GM18507 (cell line): ENCODE measurements around the gene SORL1-AS1.
A peak's percentile ranks its signal among the peaks of the same experiment; 100 is the strongest.
"Not testable (repeated sequence)": the region's sequence is repeated elsewhere in the genome, so short reads cannot be mapped to it uniquely, and the experiment has no call there.

Source experiments
- DNase-seq: peaks from one replicate; pipeline ENCODE4 v3.0.0; 2011; ENCODE audit warnings: low read depth; ENCODE audit not compliant: insufficient read length; ENCODE audit errors: extremely low spot score
- FAIRE-seq: peaks from 2 replicates; lab custom pipeline; 2011; peaks lifted over from hg19 to GRCh38; lab: Jason Lieb, UNC

The SORL1-AS1 gene

DNA sequence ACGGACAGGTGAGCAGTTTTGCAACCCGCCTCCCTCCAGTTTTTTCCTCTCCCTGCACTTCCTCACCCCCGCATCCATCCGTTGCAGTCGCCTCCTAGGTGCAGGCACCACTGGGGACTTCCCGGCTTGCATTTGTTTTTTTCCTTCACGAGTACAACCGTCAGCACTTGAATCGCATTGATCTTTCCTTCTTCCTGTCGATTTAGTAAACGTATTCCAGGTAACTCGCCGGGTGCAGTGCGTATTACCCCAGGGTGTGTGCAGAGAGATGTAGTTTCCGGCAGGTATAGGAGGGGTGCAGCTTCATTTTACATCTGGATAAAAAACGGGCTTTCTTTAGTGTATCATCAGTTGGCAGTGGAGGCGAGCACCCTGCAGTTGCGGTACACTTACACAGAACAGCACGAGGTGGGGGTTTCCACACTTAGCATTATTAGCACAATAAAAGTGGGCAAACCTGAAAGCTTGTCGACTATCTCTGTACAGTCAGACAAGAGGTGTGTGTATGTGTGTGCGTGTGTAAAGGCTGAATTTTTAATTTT is at the start of gene SORL1-AS1:
Gene SORL1-AS1 (minus strand): TSS at position 359 of the 542 bp plus-strand sequence.
- FAIRE-seq = peak; percentile 86
- DNase-seq = no peak

GRCh38 chr11:121500717-121501116 is 48.0 kb upstream of the SORL1-AS1 start:
- no peak for FAIRE-seq
- no peak for DNase-seq

GRCh38 chr11:121500275-121500674 is 47.5 kb upstream of the SORL1-AS1 start:
- FAIRE-seq = no peak
- DNase-seq = no peak

DNA sequence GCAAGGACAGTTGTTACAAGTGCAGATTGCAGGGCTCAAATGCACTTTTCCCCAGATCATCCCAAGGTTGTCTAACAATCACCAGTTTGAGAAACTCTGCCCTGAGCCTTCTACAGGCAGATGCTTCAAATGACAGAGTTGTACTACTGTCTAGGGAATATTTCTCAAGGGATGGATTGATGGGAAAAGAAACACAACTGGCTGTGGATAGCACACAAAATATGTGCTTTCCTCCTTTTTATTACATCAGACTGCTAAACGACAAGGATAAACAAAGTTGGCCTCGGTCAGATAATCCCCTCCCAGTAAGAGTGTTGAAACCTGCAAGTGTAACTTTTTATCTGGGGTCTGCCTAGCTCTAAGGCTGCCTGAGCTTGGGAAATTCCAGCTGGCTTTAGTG is 46.6 kb upstream of the SORL1-AS1 start:
- DNase-seq = no peak
- FAIRE-seq = no peak

- FAIRE-seq = no peak
These were observed 44.6 kb upstream of the SORL1-AS1 start for GRCh38 chr11:121497176-121497998.

DNA sequence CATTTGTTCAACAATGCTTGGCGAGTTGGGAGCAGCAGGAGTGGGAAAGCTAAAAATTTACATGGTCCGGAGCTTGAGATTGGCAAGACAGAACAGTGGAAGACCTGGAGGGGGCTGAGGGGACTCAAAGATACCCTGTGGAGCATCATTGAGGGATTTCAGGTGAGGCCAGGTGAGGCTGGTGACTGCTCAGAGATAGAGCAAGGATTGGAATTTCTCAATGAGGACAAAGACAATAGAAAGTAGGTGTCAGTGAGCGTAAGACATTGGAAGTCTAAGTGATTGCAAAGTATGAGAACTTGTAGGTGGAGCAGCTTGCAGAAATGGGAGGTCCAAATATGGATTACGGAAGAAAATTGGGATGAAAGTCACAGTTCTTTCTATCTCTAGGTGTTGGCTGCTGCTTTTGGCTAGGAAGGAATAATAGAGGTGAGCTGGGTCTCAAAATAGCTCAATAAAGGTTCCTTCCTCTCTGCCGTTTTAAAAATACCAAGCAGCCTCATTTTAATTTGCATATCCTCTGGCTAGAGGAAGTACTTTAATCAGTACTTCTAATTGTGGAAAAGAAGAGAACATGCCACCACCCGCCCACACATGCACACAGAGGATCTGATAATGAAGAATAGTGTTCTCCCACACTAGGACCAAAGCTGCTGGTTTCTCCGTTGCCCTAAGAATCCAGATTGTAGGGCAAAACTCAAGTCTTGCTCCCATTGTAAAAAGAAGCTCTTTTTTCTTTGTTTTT is 41.8 kb upstream of the SORL1-AS1 start:
- DNase-seq = no peak
- FAIRE-seq = peak; percentile 93

More at GRCh38 chr11:121497176-121497998, 44.6 kb upstream of the SORL1-AS1 start:
- no peak for DNase-seq

GRCh38 chr11:121489823-121490222 is 37.1 kb upstream of the SORL1-AS1 start:
- FAIRE-seq (no peak), DNase-seq (no peak)

GRCh38 chr11:121488641-121489040 is 35.9 kb upstream of the SORL1-AS1 start:
- FAIRE-seq = no peak
- DNase-seq = no peak

DNA sequence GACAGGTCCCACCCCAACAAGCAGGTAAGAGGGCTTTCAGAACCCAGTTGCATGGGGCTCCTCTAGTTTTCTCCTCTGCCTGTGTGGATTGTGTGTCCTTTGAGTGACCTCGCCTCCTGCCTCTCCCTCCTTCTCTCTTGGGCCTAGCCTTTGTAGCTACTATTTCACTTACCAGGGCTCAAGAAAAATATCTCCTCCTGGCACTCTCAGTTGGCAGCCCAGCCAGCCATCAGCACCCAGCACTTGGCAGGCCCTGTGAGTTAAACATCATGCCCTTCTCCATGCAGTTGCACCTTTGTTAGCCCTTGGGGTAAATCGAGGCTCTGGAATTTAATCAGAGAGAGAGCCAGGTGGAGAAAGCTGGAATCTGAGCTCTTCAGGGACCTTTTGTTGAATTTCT is 35.4 kb upstream of the SORL1-AS1 start:
- no peak for DNase-seq
- no peak for FAIRE-seq

GRCh38 chr11:121487191-121487590 is 34.4 kb upstream of the SORL1-AS1 start:
- FAIRE-seq = no peak
- no peak for DNase-seq

DNA sequence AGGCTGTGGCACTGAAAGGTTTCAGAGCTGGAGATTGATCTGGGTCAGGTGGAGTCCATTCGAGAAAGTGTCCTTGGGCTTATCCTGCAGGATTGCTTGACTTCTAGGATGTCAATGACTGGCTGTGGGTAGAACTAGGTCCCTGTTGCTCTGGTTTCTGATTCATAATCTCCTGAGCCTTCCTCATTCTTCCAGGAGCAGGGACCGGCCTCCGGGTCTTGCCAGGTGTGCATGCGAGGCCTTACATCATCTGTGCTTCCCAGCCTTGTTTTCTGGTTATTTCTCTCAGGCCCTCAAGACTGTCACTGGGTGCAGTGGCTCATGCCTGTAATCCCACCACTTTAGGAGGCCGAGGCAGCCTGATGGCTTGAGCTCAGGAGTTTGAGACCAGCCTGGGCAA is 33.3 kb upstream of the SORL1-AS1 start:
- DNase-seq (no peak), FAIRE-seq (no peak)

GRCh38 chr11:121485216-121485615 is 32.4 kb upstream of the SORL1-AS1 start:
- DNase-seq (no peak), FAIRE-seq (no peak)

DNA sequence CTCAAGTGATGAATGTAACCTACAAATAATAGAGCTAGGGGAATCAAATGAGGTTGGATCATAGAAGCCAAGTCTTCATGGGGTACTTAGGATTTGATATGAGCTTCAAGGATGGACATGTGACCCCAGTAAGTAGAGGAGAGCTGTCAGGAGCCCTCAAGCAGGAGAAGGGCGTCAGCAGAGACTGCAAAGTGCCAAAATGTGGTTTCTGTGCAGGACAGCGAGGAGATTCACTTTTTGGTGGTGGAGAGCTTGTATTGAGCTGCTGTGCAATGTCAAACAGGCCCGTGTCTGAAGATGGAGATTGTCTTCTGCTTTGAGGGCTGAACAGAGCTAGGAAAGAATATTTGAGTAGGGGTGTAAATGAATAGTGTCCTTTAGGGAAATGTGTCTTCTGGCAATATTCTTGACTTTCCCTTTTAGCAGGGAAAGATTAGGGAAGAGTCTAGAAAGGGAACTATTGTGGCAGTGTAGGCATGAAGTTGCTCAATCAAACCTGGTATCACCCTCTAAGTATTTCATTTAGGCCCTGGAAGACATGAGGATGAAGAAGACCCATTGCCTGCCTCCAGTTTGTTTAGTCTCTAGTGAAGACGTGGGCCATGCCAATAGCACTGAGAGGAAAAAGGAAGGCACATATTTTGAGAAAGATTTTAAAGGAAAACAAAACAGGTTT is 31.2 kb upstream of the SORL1-AS1 start:
- DNase-seq (no peak), FAIRE-seq (peak; percentile 31)

GRCh38 chr11:121482231-121483129 is 29.7 kb upstream of the SORL1-AS1 start:
- DNase-seq = no peak
- peak; percentile 98 for FAIRE-seq

DNA sequence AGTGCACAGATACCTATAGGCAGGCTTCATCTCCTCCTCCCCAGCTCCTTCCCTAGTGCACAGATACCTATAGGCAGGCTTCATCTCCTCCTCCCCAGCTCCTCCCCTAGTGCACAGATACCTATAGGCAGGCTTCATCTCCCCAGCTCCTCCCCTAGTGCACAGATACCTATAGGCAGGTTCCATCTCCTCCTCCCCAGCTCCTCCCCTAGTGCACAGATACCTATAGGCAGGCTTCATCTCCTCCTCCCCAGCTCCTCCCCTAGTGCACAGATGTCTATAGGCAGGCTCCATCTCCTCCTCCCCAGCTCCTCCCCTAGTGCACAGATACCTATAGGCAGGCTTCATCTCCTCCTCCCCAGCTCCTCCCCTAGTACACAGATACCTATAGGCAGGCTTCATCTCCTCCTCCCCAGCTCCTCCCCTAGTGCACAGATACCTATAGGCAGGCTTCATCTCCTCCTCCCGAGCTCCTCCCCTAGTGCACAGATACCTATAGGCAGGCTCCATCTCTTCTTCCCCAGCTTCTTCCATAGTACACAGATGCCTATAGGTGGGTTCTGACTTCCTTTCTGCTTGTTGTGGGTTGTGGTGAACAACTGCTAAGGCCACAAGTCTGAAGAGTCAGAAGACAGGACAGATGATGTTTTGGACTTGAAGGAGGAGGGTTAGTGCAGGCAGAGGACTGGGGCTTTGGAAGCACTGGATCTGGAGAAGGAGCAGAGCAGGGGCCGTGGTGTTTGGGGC is 28.9 kb upstream of the SORL1-AS1 start:
- DNase-seq = not testable (repeated sequence)
- peak; percentile 92 for FAIRE-seq

GRCh38 chr11:121479698-121480238 is 27.0 kb upstream of the SORL1-AS1 start:
- FAIRE-seq = no peak
- DNase-seq = no peak

- FAIRE-seq (no peak), DNase-seq (no peak)
These were observed 26.3 kb upstream of the SORL1-AS1 start for GRCh38 chr11:121478895-121479697.
